ENCODE results near the gene KIF3C.
A peak's percentile ranks its signal among the peaks of the same experiment; 100 is the strongest.
"Not testable (repeated sequence)": the region's sequence is repeated elsewhere in the genome, so short reads cannot be mapped to it uniquely, and the experiment has no call there.

The KIF3C gene

GRCh38 chr2:25982273-25982967 lies at the start of gene KIF3C:
Gene KIF3C, minus strand, starts transcription at chr2:25982497. Its CDS starts 580 bp downstream, at chr2:25981917.
- DNase-seq (ENCODE audit: low read depth in 3 of 3) = peak; percentile 48 to 66 (median 50)

- DNase-seq (ENCODE audit: low read depth in 3 of 3) = not testable (repeated sequence)
Measured at GRCh38 chr2:26028083-26028482, 45.8 kb upstream of the KIF3C start.

GRCh38 chr2:26025509-26025908 lies 43.2 kb upstream of the KIF3C start:
- DNase-seq (ENCODE audit: low read depth in 3 of 3) = no peak

GRCh38 chr2:26024260-26024659 lies 42.0 kb upstream of the KIF3C start:
- no peak for DNase-seq (ENCODE audit: low read depth in 3 of 3)

- DNase-seq (ENCODE audit: low read depth in 3 of 3) = no peak
Measured at GRCh38 chr2:26020231-26020640, 37.9 kb upstream of the KIF3C start.

GRCh38 chr2:26018184-26019055 lies 36.1 kb upstream of the KIF3C start:
- peak in 1 of 3 experiments; percentile 30 for DNase-seq (ENCODE audit: low read depth in 3 of 3)

GRCh38 chr2:26017464-26018183 lies 35.3 kb upstream of the KIF3C start:
- DNase-seq (ENCODE audit: low read depth in 3 of 3) = no peak

- not testable (repeated sequence) for DNase-seq (ENCODE audit: low read depth in 3 of 3)
Measured at GRCh38 chr2:26016706-26017045, 34.4 kb upstream of the KIF3C start.

GRCh38 chr2:26016012-26016705 lies 33.9 kb upstream of the KIF3C start:
- DNase-seq (ENCODE audit: low read depth in 3 of 3) = no peak

- no peak for DNase-seq (ENCODE audit: low read depth in 3 of 3)
Measured at GRCh38 chr2:26013668-26014067, 31.4 kb upstream of the KIF3C start.

- no peak for DNase-seq (ENCODE audit: low read depth in 3 of 3)
Measured at GRCh38 chr2:26011990-26012856, 29.9 kb upstream of the KIF3C start.

GRCh38 chr2:26011609-26011989 lies 29.3 kb upstream of the KIF3C start:
- no peak for DNase-seq (ENCODE audit: low read depth in 3 of 3)

GRCh38 chr2:26010943-26011342 lies 28.6 kb upstream of the KIF3C start:
- no peak for DNase-seq (ENCODE audit: low read depth in 3 of 3)

- no peak for DNase-seq (ENCODE audit: low read depth in 3 of 3)
Measured at GRCh38 chr2:26009567-26009963, 27.3 kb upstream of the KIF3C start.

- DNase-seq (ENCODE audit: low read depth in 3 of 3) = no peak
Measured at GRCh38 chr2:26008851-26009566, 26.7 kb upstream of the KIF3C start.

- DNase-seq (ENCODE audit: low read depth in 3 of 3) = no peak
Measured at GRCh38 chr2:26008095-26008494, 25.8 kb upstream of the KIF3C start.

- no peak for DNase-seq (ENCODE audit: low read depth in 3 of 3)
Measured at GRCh38 chr2:26002632-26003310, 20.5 kb upstream of the KIF3C start.

GRCh38 chr2:26001743-26002351 lies 19.6 kb upstream of the KIF3C start:
- DNase-seq (ENCODE audit: low read depth in 3 of 3) = no peak

GRCh38 chr2:26000561-26001082 lies 18.3 kb upstream of the KIF3C start:
- no peak for DNase-seq (ENCODE audit: low read depth in 3 of 3)

Data from stimulated activated CD4-positive, alpha-beta T cell treated with anti-CD3 and anti-CD28 coated beads, TNF-alpha, amount 100 ng/mL, for 24 hours (primary cell).